Left kidney (tissue), 2 donors: ENCODE measurements around the gene MEGF9. TPM values are rescaled to one million over a fixed set of nuclear protein-coding genes. Genes with fewer than 3 reads are reported as not detected.
"Not testable (repeated sequence)": the region's sequence is repeated elsewhere in the genome, so short reads cannot be mapped to it uniquely, and the experiment has no call there.

ENCODE experiments used
- DNase-seq: peaks from one replicate; pipeline ENCODE4 v3.0.0-alpha.2; 2013
- polyA plus RNA-seq: library from polyadenylated mRNA; unstranded; fragments of 120-200 nt; gene quantifications from one replicate; pipeline ENCODE4 v1.2.1, GENCODE V29; 2013; ENCODE audit not compliant: insufficient read length

MEGF9 gene
- polyA plus RNA-seq, 1 donor, result 19.4 TPM

GRCh38 chr9:120662513-120662912 is 51.8 kb downstream of the MEGF9 start:
- DNase-seq, result no peak

GRCh38 chr9:120659676-120660075 is 54.6 kb downstream of the MEGF9 start:
- no peak for DNase-seq

- no peak for DNase-seq
These were observed 55.1 kb downstream of the MEGF9 start for GRCh38 chr9:120659209-120659608.

- no peak for DNase-seq
These were observed 59.2 kb downstream of the MEGF9 start for GRCh38 chr9:120655005-120655622.

GRCh38 chr9:120654272-120654671 is 60.0 kb downstream of the MEGF9 start:
- DNase-seq, result no peak

- DNase-seq, result no peak
These were observed 60.5 kb downstream of the MEGF9 start for GRCh38 chr9:120653762-120654161.

GRCh38 chr9:120652934-120653333 is 61.3 kb downstream of the MEGF9 start:
- DNase-seq, result no peak

- DNase-seq, result no peak
These were observed 63.9 kb downstream of the MEGF9 start for GRCh38 chr9:120650352-120650751.

- DNase-seq, result no peak
These were observed 65.6 kb downstream of the MEGF9 start for GRCh38 chr9:120648581-120649197.

- DNase-seq, result no peak
These were observed 67.3 kb downstream of the MEGF9 start for GRCh38 chr9:120646948-120647347.

GRCh38 chr9:120645760-120646159 is 68.5 kb downstream of the MEGF9 start:
- DNase-seq, result no peak

GRCh38 chr9:120643061-120643460 is 71.2 kb downstream of the MEGF9 start:
- DNase-seq, result no peak

- no peak for DNase-seq
These were observed 72.0 kb downstream of the MEGF9 start for GRCh38 chr9:120642129-120642770.

- DNase-seq, result not testable (repeated sequence)
These were observed 73.4 kb downstream of the MEGF9 start for GRCh38 chr9:120640874-120641273.

- DNase-seq, result no peak
These were observed 73.9 kb downstream of the MEGF9 start for GRCh38 chr9:120640380-120640779.

GRCh38 chr9:120637919-120638318 is 76.4 kb downstream of the MEGF9 start:
- no peak for DNase-seq

GRCh38 chr9:120636194-120636957 is 77.9 kb downstream of the MEGF9 start:
- DNase-seq, result no peak

- DNase-seq, result no peak
These were observed 79.3 kb downstream of the MEGF9 start for GRCh38 chr9:120635011-120635410.

- no peak for DNase-seq
These were observed 83.9 kb downstream of the MEGF9 start for GRCh38 chr9:120630333-120630732.

GRCh38 chr9:120628925-120629497 is 85.3 kb downstream of the MEGF9 start:
- not testable (repeated sequence) for DNase-seq

- DNase-seq, result no peak
These were observed 85.9 kb downstream of the MEGF9 start for GRCh38 chr9:120628207-120628924.

- no peak for DNase-seq
These were observed 87.2 kb downstream of the MEGF9 start for GRCh38 chr9:120627073-120627472.
